Skeletal muscle satellite cell (primary cell): Measurements from ENCODE around the gene AMER3.

Experiments used
- H3K27me3 ChIP-seq: 2 replicates; pipeline ENCODE4 v1.7.0; 2013; ENCODE audit warnings: low read length; ENCODE audit not compliant: control insufficient read depth, insufficient read depth
- H3K36me3 ChIP-seq: 2 replicates; pipeline ENCODE4 v1.7.0; 2013; ENCODE audit warnings: mild to moderate bottlenecking, control low read depth, low read length; ENCODE audit not compliant: insufficient read depth
- H3K4me1 ChIP-seq: 2 replicates; pipeline ENCODE4 v1.7.0; 2013; ENCODE audit warnings: low read length; ENCODE audit not compliant: control insufficient read depth, insufficient read depth
- H3K4me2 ChIP-seq: 2 replicates; pipeline ENCODE4 v1.7.0; 2013; ENCODE audit warnings: mild to moderate bottlenecking, low read length
- H3K4me3 ChIP-seq: 2 replicates; pipeline ENCODE4 v1.7.0; 2013; ENCODE audit warnings: low read length
- H3K9ac ChIP-seq: 2 replicates; pipeline ENCODE4 v1.7.0; 2013; ENCODE audit warnings: mild to moderate bottlenecking, low read depth, low read length, moderate library complexity
- H3K9me3 ChIP-seq: replicated peaks from 2 replicates; pipeline ENCODE4 v1.7.0; 2013; ENCODE audit warnings: mild to moderate bottlenecking, control low read depth, low read length

AMER3 gene

GRCh38 chr2:130808482-130809268 is 53.3 kb downstream of the AMER3 start:
- Histone ChIP-seq H3K9me3 (no peaks in the 10 kb centered on the region), H3K36me3 (no peaks in the 10 kb centered on the region), H3K4me1 (no peaks in the 10 kb centered on the region), H3K4me3 (no peak overlapping the region), H3K9ac (no peak overlapping the region), H3K27me3 (no peaks in the 10 kb centered on the region), H3K4me2 (no peak overlapping the region)

DNA sequence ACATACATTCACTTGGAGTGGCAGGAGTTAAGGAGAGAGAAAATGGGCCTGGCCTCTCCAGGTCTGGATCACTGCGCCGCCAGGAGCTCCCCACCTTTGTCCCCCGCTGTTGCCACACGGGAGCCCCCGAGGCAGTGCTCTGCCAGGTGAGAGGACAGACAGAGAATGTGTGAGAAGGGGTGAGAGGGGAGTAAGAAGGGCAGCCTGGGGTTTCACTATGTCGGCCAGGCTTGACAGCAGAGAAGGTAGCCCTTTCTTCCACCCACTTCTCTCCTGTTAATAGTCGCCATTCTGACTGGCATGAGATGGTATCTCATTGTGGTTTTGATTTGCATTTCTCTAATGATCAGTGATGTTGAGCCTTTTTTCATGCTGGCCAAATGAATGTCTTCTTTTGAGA is 55.1 kb downstream of the AMER3 start:
- H3K9me3 ChIP-seq = no peaks in the 10 kb centered on the region
- H3K9ac ChIP-seq = no peak overlapping the region
- H3K4me2 ChIP-seq = no peak overlapping the region
- no peak overlapping the region for H3K4me3 ChIP-seq
- no peaks in the 10 kb centered on the region for H3K27me3 ChIP-seq
- no peaks in the 10 kb centered on the region for H3K36me3 ChIP-seq
- H3K4me1 ChIP-seq = no peaks in the 10 kb centered on the region

DNA sequence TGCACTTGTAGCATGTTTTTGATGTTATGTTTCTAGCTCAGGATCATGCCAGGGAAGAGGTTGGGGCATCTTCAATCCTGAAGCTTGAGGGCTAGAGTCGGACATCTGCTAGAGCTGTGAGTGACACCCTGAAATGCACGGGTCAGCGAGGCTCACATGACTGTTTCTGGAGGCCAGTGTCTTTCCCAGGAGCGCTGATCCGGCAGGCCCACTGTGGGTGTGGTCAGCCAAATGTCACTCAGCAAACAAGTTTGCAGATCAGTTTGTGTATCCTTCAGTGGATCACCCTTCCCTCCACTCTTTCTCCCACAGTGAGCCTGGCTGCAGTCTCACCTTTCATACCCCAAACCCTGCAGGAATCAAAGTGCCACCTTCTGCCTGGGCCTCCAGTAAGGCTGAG is 58.4 kb downstream of the AMER3 start:
- Histone ChIP-seq H3K4me3 (no peak overlapping the region), H3K36me3 (no peaks in the 10 kb centered on the region), H3K9ac (no peak overlapping the region), H3K9me3 (no peaks in the 10 kb centered on the region), H3K4me2 (no peak overlapping the region), H3K27me3 (no peaks in the 10 kb centered on the region), H3K4me1 (no peaks in the 10 kb centered on the region)

GRCh38 chr2:130814931-130815680 is 59.8 kb downstream of the AMER3 start:
- Histone ChIP-seq H3K9ac (no peak overlapping the region), H3K9me3 (no peaks in the 10 kb centered on the region), H3K36me3 (no peaks in the 10 kb centered on the region), H3K27me3 (peaks cover 3% of the 10 kb centered on the region), H3K4me1 (no peaks in the 10 kb centered on the region), H3K4me2 (no peak overlapping the region), H3K4me3 (no peak overlapping the region)
